ENCODE data around the gene LRAT.

- TF ChIP-seq KLF9 (CRISPR knock-in tag; IDR thresholded peaks at IDR 0.05; ENCODE audit: low read depth) (no peak), SNAPC2 (CRISPR knock-in tag; IDR thresholded peaks at IDR 0.05) (no peak), NBN (conservative IDR thresholded peaks at IDR 0.05) (no peak)
Measured at GRCh38 chr4:154719087-154719486, 24.7 kb upstream of the LRAT start.

Data from HepG2 (cell line).